ENCODE measurements around the gene TENT5C. TPM values are rescaled to one million over a fixed set of nuclear protein-coding genes. Genes with fewer than 3 reads are reported as not detected.

The TENT5C gene
- polyA plus RNA-seq, 1 donor (not counting 4 experiments of a cell fraction or from before 2014, with no cell fraction given), result 0.13 TPM

DNA sequence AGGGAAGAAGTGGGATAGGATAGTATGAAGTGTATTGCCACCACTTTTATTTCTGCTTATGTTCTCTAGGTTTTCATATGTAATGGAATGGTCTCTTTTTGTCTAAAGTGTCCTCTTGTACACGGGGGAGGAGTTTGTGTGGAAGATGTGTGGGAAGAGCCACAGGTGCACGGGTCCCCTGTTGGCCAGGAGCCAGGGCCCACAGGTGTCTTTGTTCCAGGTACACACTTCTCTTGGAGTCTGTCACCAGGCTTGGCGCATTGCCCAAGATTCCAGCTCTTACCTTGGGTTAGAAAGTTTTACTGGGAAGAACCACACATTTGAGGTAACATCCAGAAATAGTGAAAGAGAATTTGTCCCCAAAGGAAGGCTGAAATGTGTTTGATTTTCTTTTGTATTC lies 10.5 kb downstream of the TENT5C start:
- dilution Hi-C loops (cut with MboI; ENCODE audit: extremely low pct_ligation_motif_present, low sequenced_read_pairs), result no loop called here
- H3K79me2 ChIP-seq (ENCODE audit: control insufficient read depth, insufficient read depth, low read length), result no peaks in the 10 kb centered on the region
- no peak for TF ChIP-seq EZH2 (IDR thresholded peaks at IDR 0.05; ENCODE audit: low read length)
- TF ChIP-seq, protein P1, sequence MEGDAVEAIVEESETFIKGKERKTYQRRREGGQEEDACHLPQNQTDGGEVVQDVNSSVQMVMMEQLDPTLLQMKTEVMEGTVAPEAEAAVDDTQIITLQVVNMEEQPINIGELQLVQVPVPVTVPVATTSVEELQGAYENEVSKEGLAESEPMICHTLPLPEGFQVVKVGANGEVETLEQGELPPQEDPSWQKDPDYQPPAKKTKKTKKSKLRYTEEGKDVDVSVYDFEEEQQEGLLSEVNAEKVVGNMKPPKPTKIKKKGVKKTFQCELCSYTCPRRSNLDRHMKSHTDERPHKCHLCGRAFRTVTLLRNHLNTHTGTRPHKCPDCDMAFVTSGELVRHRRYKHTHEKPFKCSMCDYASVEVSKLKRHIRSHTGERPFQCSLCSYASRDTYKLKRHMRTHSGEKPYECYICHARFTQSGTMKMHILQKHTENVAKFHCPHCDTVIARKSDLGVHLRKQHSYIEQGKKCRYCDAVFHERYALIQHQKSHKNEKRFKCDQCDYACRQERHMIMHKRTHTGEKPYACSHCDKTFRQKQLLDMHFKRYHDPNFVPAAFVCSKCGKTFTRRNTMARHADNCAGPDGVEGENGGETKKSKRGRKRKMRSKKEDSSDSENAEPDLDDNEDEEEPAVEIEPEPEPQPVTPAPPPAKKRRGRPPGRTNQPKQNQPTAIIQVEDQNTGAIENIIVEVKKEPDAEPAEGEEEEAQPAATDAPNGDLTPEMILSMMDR (optimal IDR thresholded peaks at IDR 0.05 in 1 of 3, IDR thresholded peaks at IDR 0.05 in 1 of 3, conservative IDR thresholded peaks at IDR 0.05 in 1 of 3; ENCODE audit: extremely low read depth in 1 of 3, insufficient read depth in 2 of 3, low read length in 3 of 3), result no peak
- H3K9ac ChIP-seq (ENCODE audit: control insufficient read depth, extremely low read depth, insufficient read depth, low read length), result no peak overlapping the region
- H3K36me3 ChIP-seq (ENCODE audit: control insufficient read depth in 2 of 2, extremely low read depth in 1 of 2, insufficient read depth in 2 of 2, low read length in 2 of 2), result no peaks in the 10 kb centered on the region
- no peak overlapping the region for H3K4me2 ChIP-seq (ENCODE audit: control insufficient read depth, extremely low read depth, insufficient read depth, low read depth, low read length)
- H3K9me1 ChIP-seq (ENCODE audit: control insufficient read depth, extremely low read depth, insufficient read depth, low read length), result no peaks in the 10 kb centered on the region
- H3K27me3 ChIP-seq (ENCODE audit: control insufficient read depth, extremely low read depth, insufficient read depth, low read length), result no peaks in the 10 kb centered on the region
- H3K27ac ChIP-seq (ENCODE audit: control insufficient read depth, insufficient read depth, low read length), result no peak overlapping the region
- FAIRE-seq (no peak), DNase-seq (ENCODE audit: low read depth, low spot score) (no peak)
- no peak overlapping the region for H2AFZ ChIP-seq (ENCODE audit: control insufficient read depth, low read length)
- H3K4me1 ChIP-seq (ENCODE audit: control insufficient read depth, extremely low read depth, insufficient read depth, low read length), result peaks cover 3% of the 10 kb centered on the region
- no peak overlapping the region for H3K4me3 ChIP-seq (ENCODE audit: control insufficient read depth in 2 of 3, extremely low read depth in 1 of 3, insufficient read depth in 2 of 3, low read depth in 1 of 3, low read length in 3 of 3)
- no peaks in the 10 kb centered on the region for H4K20me1 ChIP-seq (ENCODE audit: control insufficient read depth, extremely low read depth, insufficient read depth, low read length)
- no peaks in the 10 kb centered on the region for H3K9me3 ChIP-seq (ENCODE audit: control insufficient read depth, low read depth, low read length)

DNA sequence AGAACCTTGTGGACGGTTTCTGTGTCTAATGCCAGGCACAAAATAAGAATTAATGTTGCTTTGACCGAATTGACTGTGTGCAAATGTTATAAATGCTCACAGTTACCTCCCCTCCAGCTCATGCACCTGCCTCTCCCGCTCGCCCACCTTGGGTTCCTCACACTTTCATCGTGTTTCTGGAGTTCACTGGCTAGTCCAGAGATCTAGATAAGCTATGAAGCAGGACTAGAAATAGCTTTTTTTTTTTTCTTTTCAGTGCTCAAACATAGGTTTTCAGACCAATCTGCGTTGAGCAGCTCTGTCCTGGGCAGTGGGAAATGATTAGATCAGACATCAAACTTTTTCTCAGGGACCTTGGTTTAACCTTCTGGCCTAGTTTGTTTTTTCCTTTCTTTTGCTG lies 11.1 kb downstream of the TENT5C start:
- Histone ChIP-seq H3K9me3 (ENCODE audit: control insufficient read depth, low read depth, low read length) (no peaks in the 10 kb centered on the region), H3K27ac (ENCODE audit: control insufficient read depth, insufficient read depth, low read length) (no peak overlapping the region), H4K20me1 (ENCODE audit: control insufficient read depth, extremely low read depth, insufficient read depth, low read length) (no peaks in the 10 kb centered on the region), H3K36me3 (ENCODE audit: control insufficient read depth in 2 of 2, extremely low read depth in 1 of 2, insufficient read depth in 2 of 2, low read length in 2 of 2) (no peaks in the 10 kb centered on the region), H3K79me2 (ENCODE audit: control insufficient read depth, insufficient read depth, low read length) (no peaks in the 10 kb centered on the region), H3K9me1 (ENCODE audit: control insufficient read depth, extremely low read depth, insufficient read depth, low read length) (no peaks in the 10 kb centered on the region), H3K4me1 (ENCODE audit: control insufficient read depth, extremely low read depth, insufficient read depth, low read length) (peaks cover 3% of the 10 kb centered on the region), H2AFZ (ENCODE audit: control insufficient read depth, low read length) (no peak overlapping the region), H3K27me3 (ENCODE audit: control insufficient read depth, extremely low read depth, insufficient read depth, low read length) (no peaks in the 10 kb centered on the region), H3K9ac (ENCODE audit: control insufficient read depth, extremely low read depth, insufficient read depth, low read length) (no peak overlapping the region), H3K4me2 (ENCODE audit: control insufficient read depth, extremely low read depth, insufficient read depth, low read depth, low read length) (no peak overlapping the region), H3K4me3 (ENCODE audit: control insufficient read depth in 2 of 3, extremely low read depth in 1 of 3, insufficient read depth in 2 of 3, low read depth in 1 of 3, low read length in 3 of 3) (no peak overlapping the region)
- dilution Hi-C loops (cut with MboI; ENCODE audit: extremely low pct_ligation_motif_present, low sequenced_read_pairs), result no loop called here
- TF ChIP-seq, protein P1 (optimal IDR thresholded peaks at IDR 0.05 in 1 of 3, IDR thresholded peaks at IDR 0.05 in 1 of 3, conservative IDR thresholded peaks at IDR 0.05 in 1 of 3; ENCODE audit: extremely low read depth in 1 of 3, insufficient read depth in 2 of 3, low read length in 3 of 3), result no peak
- no peak for TF ChIP-seq EZH2 (IDR thresholded peaks at IDR 0.05; ENCODE audit: low read length)
- DNase-seq (ENCODE audit: low read depth, low spot score) (no peak), FAIRE-seq (no peak)
